ENCODE data around the gene ZNF133. TPM values are rescaled to one million over a fixed set of nuclear protein-coding genes. Genes with fewer than 3 reads are reported as not detected.

ZNF133 gene
- total RNA-seq, 1 experiment from 2014 or later, result 16.2 TPM

DNA sequence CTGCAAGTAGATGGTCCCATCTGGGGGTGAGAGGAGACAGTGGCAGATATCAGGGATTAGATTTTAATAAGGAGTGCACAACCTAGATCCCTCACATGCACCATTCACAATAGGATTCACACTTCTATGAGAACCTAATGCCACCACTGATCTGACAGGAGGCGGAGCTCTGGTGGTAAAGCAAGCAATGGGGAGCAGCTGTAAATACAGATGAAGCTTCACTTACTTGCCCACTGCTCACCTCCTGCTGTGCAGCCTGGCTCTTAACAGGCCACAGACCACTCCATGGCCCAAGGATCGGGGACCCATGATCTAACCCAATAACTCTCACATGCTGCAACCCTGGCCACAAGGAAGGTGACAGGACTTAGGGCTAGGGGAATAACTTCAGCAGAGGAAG, 75.4 kb downstream of the ZNF133 start:
- peaks cover 4% of the 10 kb centered on the region; the same call in 1 of the 2 replicates for H3K4me1 Mint-ChIP-seq
- ChIA-PET CTCF (no interaction called here), POLR2A (no interaction called here)
- H3K27ac Mint-ChIP-seq, result no peak overlapping the region
- ATAC-seq, result no peak
- H3K36me3 Mint-ChIP-seq, result no peaks in the 10 kb centered on the region
- TF ChIP-seq FOXJ3 (CRISPR knock-in tag; IDR thresholded peaks at IDR 0.05; ENCODE audit: borderline replicate concordance) (no peak), NR3C1 (CRISPR knock-in tag; conservative IDR thresholded peaks at IDR 0.05; ENCODE audit: low read depth) (no peak), ZNF219 (CRISPR knock-in tag; IDR thresholded peaks at IDR 0.05; ENCODE audit: borderline replicate concordance) (no peak), ZNF317 (CRISPR knock-in tag; IDR thresholded peaks at IDR 0.05; ENCODE audit: borderline replicate concordance, low read depth) (no peak), EMX1 (CRISPR knock-in tag; IDR thresholded peaks at IDR 0.05) (no peak), TEAD4 (CRISPR knock-in tag; IDR thresholded peaks at IDR 0.05) (no peak), TP53 (CRISPR knock-in tag; IDR thresholded peaks at IDR 0.05) (no peak), SMAD3 (CRISPR knock-in tag; IDR thresholded peaks at IDR 0.05; ENCODE audit: borderline replicate concordance) (no peak), SOX15 (CRISPR knock-in tag; IDR thresholded peaks at IDR 0.05) (no peak), HMGA2 (CRISPR knock-in tag; IDR thresholded peaks at IDR 0.05) (no peak), FOXK1 (CRISPR knock-in tag; IDR thresholded peaks at IDR 0.05) (no peak), JUN (CRISPR knock-in tag; IDR thresholded peaks at IDR 0.05) (no peak)
- TF ChIP-seq, protein P1, sequence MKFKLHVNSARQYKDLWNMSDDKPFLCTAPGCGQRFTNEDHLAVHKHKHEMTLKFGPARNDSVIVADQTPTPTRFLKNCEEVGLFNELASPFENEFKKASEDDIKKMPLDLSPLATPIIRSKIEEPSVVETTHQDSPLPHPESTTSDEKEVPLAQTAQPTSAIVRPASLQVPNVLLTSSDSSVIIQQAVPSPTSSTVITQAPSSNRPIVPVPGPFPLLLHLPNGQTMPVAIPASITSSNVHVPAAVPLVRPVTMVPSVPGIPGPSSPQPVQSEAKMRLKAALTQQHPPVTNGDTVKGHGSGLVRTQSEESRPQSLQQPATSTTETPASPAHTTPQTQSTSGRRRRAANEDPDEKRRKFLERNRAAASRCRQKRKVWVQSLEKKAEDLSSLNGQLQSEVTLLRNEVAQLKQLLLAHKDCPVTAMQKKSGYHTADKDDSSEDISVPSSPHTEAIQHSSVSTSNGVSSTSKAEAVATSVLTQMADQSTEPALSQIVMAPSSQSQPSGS (CRISPR knock-in tag; IDR thresholded peaks at IDR 0.05; ENCODE audit: borderline replicate concordance, low read depth), result no peak
- peaks cover 4% of the 10 kb centered on the region for H3K9me3 Mint-ChIP-seq
- no peak overlapping the region for H3K4me3 Mint-ChIP-seq
- no peak for DNase-seq (ENCODE audit: low spot score)
- no peaks in the 10 kb centered on the region for H3K27me3 Mint-ChIP-seq (ENCODE audit: low read depth)

DNA sequence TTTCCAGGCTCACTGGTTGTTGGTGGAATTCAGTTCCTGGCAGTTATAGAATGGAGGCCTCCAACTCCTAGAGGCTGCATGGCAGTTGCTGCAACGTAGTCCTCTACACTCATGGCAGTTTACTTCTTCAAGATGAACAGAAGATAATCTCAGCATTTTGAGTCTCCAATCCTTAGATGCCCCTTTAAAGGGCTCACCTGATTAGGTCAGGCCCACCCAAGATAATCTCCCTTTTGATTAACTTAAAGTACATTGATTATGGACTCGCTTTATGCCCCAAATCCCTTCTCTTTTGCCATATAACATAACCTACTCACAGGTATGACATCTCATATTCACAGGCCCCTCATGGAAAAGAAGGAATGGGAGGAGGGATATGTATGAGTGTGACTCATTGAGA, 76.4 kb downstream of the ZNF133 start:
- H3K27ac Mint-ChIP-seq, result no peak overlapping the region
- no peaks in the 10 kb centered on the region for H3K27me3 Mint-ChIP-seq (ENCODE audit: low read depth)
- ChIA-PET POLR2A (no interaction called here), CTCF (interaction anchor here (1.4 kb wide), 1 partner anchor 16 kb away, joined by 4 read pairs; no protein-coding TSS in a partner anchor)
- no peak for DNase-seq (ENCODE audit: low spot score)
- peaks cover 4% of the 10 kb centered on the region; the same call in 1 of the 2 replicates for H3K4me1 Mint-ChIP-seq
- peaks cover 7% of the 10 kb centered on the region for H3K9me3 Mint-ChIP-seq
- TF ChIP-seq NFYB (CRISPR knock-in tag; conservative IDR thresholded peaks at IDR 0.05; ENCODE audit: low read depth) (no peak), JUN (CRISPR knock-in tag; IDR thresholded peaks at IDR 0.05) (no peak), USF2 (CRISPR knock-in tag; IDR thresholded peaks at IDR 0.05) (no peak), PRRX2 (CRISPR knock-in tag; IDR thresholded peaks at IDR 0.05) (no peak), ZNF121 (CRISPR knock-in tag; IDR thresholded peaks at IDR 0.05) (no peak), NR3C1 (CRISPR knock-in tag; conservative IDR thresholded peaks at IDR 0.05; ENCODE audit: low read depth) (no peak), HMGA2 (CRISPR knock-in tag; IDR thresholded peaks at IDR 0.05) (no peak), TEAD1 (CRISPR knock-in tag; IDR thresholded peaks at IDR 0.05) (no peak), NFATC4 (CRISPR knock-in tag; IDR thresholded peaks at IDR 0.05) (no peak), IRF1 (CRISPR knock-in tag; IDR thresholded peaks at IDR 0.05) (no peak), GABPB1 (CRISPR knock-in tag; IDR thresholded peaks at IDR 0.05) (no peak), ZBTB21 (CRISPR knock-in tag; IDR thresholded peaks at IDR 0.05; ENCODE audit: borderline replicate concordance) (no peak), GRHL2 (CRISPR knock-in tag; IDR thresholded peaks at IDR 0.05; ENCODE audit: insufficient replicate concordance, severe bottlenecking) (no peak)
- TF ChIP-seq, protein P2, sequence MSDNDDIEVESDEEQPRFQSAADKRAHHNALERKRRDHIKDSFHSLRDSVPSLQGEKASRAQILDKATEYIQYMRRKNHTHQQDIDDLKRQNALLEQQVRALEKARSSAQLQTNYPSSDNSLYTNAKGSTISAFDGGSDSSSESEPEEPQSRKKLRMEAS (CRISPR knock-in tag; IDR thresholded peaks at IDR 0.05), result no peak
- TF ChIP-seq, protein P3, sequence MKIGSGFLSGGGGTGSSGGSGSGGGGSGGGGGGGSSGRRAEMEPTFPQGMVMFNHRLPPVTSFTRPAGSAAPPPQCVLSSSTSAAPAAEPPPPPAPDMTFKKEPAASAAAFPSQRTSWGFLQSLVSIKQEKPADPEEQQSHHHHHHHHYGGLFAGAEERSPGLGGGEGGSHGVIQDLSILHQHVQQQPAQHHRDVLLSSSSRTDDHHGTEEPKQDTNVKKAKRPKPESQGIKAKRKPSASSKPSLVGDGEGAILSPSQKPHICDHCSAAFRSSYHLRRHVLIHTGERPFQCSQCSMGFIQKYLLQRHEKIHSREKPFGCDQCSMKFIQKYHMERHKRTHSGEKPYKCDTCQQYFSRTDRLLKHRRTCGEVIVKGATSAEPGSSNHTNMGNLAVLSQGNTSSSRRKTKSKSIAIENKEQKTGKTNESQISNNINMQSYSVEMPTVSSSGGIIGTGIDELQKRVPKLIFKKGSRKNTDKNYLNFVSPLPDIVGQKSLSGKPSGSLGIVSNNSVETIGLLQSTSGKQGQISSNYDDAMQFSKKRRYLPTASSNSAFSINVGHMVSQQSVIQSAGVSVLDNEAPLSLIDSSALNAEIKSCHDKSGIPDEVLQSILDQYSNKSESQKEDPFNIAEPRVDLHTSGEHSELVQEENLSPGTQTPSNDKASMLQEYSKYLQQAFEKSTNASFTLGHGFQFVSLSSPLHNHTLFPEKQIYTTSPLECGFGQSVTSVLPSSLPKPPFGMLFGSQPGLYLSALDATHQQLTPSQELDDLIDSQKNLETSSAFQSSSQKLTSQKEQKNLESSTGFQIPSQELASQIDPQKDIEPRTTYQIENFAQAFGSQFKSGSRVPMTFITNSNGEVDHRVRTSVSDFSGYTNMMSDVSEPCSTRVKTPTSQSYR (CRISPR knock-in tag; IDR thresholded peaks at IDR 0.05), result no peak
- TF ChIP-seq, protein P4, sequence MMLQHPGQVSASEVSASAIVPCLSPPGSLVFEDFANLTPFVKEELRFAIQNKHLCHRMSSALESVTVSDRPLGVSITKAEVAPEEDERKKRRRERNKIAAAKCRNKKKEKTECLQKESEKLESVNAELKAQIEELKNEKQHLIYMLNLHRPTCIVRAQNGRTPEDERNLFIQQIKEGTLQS (CRISPR knock-in tag; conservative IDR thresholded peaks at IDR 0.05), result no peak
- no peak for ATAC-seq
- H3K4me3 Mint-ChIP-seq, result no peak overlapping the region
- no peaks in the 10 kb centered on the region for H3K36me3 Mint-ChIP-seq

Data from WTC11 (cell line).